ENCODE data around the gene SNX3.
A peak's percentile ranks its signal among the peaks of the same experiment; 100 is the strongest.

Gene SNX3

GRCh38 chr6:108163644-108164542 is 96.9 kb downstream of the SNX3 start:
- TF ChIP-seq ZNF8 (CRISPR knock-in tag; IDR thresholded peaks at IDR 0.05): no peak
- TF ChIP-seq GLIS3 (CRISPR knock-in tag; IDR thresholded peaks at IDR 0.05): no peak
- no peak for TF ChIP-seq CREB5 (CRISPR knock-in tag; IDR thresholded peaks at IDR 0.05; ENCODE audit: low read depth)
- TF ChIP-seq ZC3H10 (CRISPR knock-in tag; IDR thresholded peaks at IDR 0.05): no peak
- TF ChIP-seq ZFP30 (CRISPR knock-in tag; IDR thresholded peaks at IDR 0.05): no peak
- no peak for TF ChIP-seq SNAI2 (CRISPR knock-in tag; IDR thresholded peaks at IDR 0.05)
- no peak for TF ChIP-seq ESRRG (CRISPR knock-in tag; IDR thresholded peaks at IDR 0.05)
- TF ChIP-seq TCF4 (CRISPR knock-in tag; IDR thresholded peaks at IDR 0.05; ENCODE audit: borderline replicate concordance): no peak
- TF ChIP-seq TOX (CRISPR knock-in tag; IDR thresholded peaks at IDR 0.05; ENCODE audit: borderline replicate concordance): no peak
- no peak for TF ChIP-seq ARNTL (CRISPR knock-in tag; IDR thresholded peaks at IDR 0.05; ENCODE audit: borderline replicate concordance, low read depth)
- TF ChIP-seq PATZ1 (CRISPR knock-in tag; IDR thresholded peaks at IDR 0.05; ENCODE audit: borderline replicate concordance): no peak
- TF ChIP-seq ZNF70 (CRISPR knock-in tag; IDR thresholded peaks at IDR 0.05): no peak
- TF ChIP-seq POU6F1 (CRISPR knock-in tag; IDR thresholded peaks at IDR 0.05; ENCODE audit: borderline replicate concordance, low read depth): no peak
- no peak for TF ChIP-seq TSHZ2 (CRISPR knock-in tag; IDR thresholded peaks at IDR 0.05)
- no peak for ATAC-seq

- ATAC-seq: peak; percentile 21; the same call in 1 of the 3 replicates
- TF ChIP-seq ZNF565 (CRISPR knock-in tag; conservative IDR thresholded peaks at IDR 0.05; ENCODE audit: low read depth): no peak
Observed at GRCh38 chr6:108163267-108163643, 97.6 kb downstream of the SNX3 start.

- ATAC-seq: no peak
- TF ChIP-seq CSRNP3 (CRISPR knock-in tag; IDR thresholded peaks at IDR 0.05) (no peak), TSHZ2 (CRISPR knock-in tag; IDR thresholded peaks at IDR 0.05) (no peak), ISL1 (CRISPR knock-in tag; IDR thresholded peaks at IDR 0.05) (no peak), ARNTL (CRISPR knock-in tag; IDR thresholded peaks at IDR 0.05; ENCODE audit: borderline replicate concordance, low read depth) (no peak), GLIS3 (CRISPR knock-in tag; IDR thresholded peaks at IDR 0.05) (no peak), PATZ1 (CRISPR knock-in tag; IDR thresholded peaks at IDR 0.05; ENCODE audit: borderline replicate concordance) (no peak), ESRRG (CRISPR knock-in tag; IDR thresholded peaks at IDR 0.05) (no peak), ZC3H10 (CRISPR knock-in tag; IDR thresholded peaks at IDR 0.05) (no peak), CSDC2 (CRISPR knock-in tag; IDR thresholded peaks at IDR 0.05) (no peak), OSR1 (CRISPR knock-in tag; IDR thresholded peaks at IDR 0.05) (no peak), ZFP3 (CRISPR knock-in tag; IDR thresholded peaks at IDR 0.05) (no peak), POU6F1 (CRISPR knock-in tag; IDR thresholded peaks at IDR 0.05; ENCODE audit: borderline replicate concordance, low read depth) (no peak)
Observed at GRCh38 chr6:108161724-108162282, 99.0 kb downstream of the SNX3 start.

All from SK-N-SH treated with all-trans-retinoic acid at 6 μM for 48 hours (cell line).